ENCODE data around the gene ADAM8. TPM values are rescaled to one million over a fixed set of nuclear protein-coding genes. Genes with fewer than 3 reads are reported as not detected.

Gene ADAM8
- total and polyA plus RNA-seq, 10 of the 15 experiments (the other 5 are each of a cell fraction or from before 2014, with no cell fraction given), result 0.37 to 92.7 (median 21.7) TPM

DNA sequence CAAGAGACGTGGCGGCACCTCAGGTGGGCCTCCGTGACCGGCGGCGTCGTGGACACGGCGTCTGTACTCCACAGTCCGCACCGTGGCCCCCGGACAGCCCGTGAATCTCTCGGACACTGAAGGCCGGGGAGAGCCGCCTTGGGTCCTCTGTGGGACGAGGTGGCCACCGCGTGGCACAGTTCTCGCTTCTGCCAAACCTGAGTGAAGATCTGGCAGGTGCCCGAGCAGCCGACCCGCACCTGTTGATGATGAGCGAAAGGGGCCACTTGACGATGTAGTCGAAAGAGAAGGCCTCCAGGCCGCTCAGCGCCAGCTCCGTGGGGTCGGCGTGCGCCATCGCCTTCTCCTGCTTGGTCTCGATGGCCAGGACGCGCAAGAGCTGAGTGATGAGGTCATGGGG lies 8.5 kb upstream of the ADAM8 start (continued):
- TF ChIP-seq, protein P1, sequence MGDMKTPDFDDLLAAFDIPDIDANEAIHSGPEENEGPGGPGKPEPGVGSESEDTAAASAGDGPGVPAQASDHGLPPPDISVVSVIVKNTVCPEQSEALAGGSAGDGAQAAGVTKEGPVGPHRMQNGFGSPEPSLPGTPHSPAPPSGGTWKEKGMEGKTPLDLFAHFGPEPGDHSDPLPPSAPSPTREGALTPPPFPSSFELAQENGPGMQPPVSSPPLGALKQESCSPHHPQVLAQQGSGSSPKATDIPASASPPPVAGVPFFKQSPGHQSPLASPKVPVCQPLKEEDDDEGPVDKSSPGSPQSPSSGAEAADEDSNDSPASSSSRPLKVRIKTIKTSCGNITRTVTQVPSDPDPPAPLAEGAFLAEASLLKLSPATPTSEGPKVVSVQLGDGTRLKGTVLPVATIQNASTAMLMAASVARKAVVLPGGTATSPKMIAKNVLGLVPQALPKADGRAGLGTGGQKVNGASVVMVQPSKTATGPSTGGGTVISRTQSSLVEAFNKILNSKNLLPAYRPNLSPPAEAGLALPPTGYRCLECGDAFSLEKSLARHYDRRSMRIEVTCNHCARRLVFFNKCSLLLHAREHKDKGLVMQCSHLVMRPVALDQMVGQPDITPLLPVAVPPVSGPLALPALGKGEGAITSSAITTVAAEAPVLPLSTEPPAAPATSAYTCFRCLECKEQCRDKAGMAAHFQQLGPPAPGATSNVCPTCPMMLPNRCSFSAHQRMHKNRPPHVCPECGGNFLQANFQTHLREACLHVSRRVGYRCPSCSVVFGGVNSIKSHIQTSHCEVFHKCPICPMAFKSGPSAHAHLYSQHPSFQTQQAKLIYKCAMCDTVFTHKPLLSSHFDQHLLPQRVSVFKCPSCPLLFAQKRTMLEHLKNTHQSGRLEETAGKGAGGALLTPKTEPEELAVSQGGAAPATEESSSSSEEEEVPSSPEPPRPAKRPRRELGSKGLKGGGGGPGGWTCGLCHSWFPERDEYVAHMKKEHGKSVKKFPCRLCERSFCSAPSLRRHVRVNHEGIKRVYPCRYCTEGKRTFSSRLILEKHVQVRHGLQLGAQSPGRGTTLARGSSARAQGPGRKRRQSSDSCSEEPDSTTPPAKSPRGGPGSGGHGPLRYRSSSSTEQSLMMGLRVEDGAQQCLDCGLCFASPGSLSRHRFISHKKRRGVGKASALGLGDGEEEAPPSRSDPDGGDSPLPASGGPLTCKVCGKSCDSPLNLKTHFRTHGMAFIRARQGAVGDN (IDR thresholded peaks at IDR 0.05), result no peak
- TF ChIP-seq MYC (IDR thresholded peaks at IDR 0.05; ENCODE audit: insufficient read depth, insufficient read length, insufficient replicate concordance, low read length, severe bottlenecking) (no peak), SUPT20H (IDR thresholded peaks at IDR 0.05; ENCODE audit: borderline replicate concordance, control insufficient read depth, low read depth, low read length) (no peak), POU2F2 (IDR thresholded peaks at IDR 0.05; ENCODE audit: borderline replicate concordance, low read depth, low read length) (no peak), MTA3 (IDR thresholded peaks at IDR 0.05; ENCODE audit: borderline replicate concordance, low read length) (no peak), EED (IDR thresholded peaks at IDR 0.05; ENCODE audit: low read depth) (no peak), PAX5 (IDR thresholded peaks at IDR 0.05; ENCODE audit: borderline replicate concordance, low read depth, low read length) (no peak), NFYA (IDR thresholded peaks at IDR 0.05; ENCODE audit: borderline replicate concordance, low read depth, low read length) (no peak), ZNF207 (IDR thresholded peaks at IDR 0.05; ENCODE audit: borderline replicate concordance) (no peak)

- ChIA-PET CTCF (no interaction called here), RAD21 (ENCODE audit: unreplicated experiment) (no interaction called here), POLR2A (no interaction called here), SMC1A (ENCODE audit: uncharacterized antibody, unreplicated experiment) (no interaction called here)
- TF ChIP-seq EGR1 (IDR thresholded peaks at IDR 0.05; ENCODE audit: borderline replicate concordance in 1 of 2, low read depth in 2 of 2, low read length in 2 of 2), result no peak
- TF ChIP-seq SIX5 (IDR thresholded peaks at IDR 0.05; ENCODE audit: low read depth, low read length, severe bottlenecking), result no peak
- no peak for TF ChIP-seq ZNF384 (IDR thresholded peaks at IDR 0.05; ENCODE audit: borderline replicate concordance, low read depth, low read length)
- no peak for TF ChIP-seq FOXM1 (IDR thresholded peaks at IDR 0.05; ENCODE audit: low read depth, low read length)
- no peak for TF ChIP-seq NKRF (conservative IDR thresholded peaks at IDR 0.05)
- no peak for TF ChIP-seq NFXL1 (IDR thresholded peaks at IDR 0.05; ENCODE audit: borderline replicate concordance)
- in situ Hi-C loops (cut with MboI) (no loop called here), intact Hi-C loops (cut with micrococcal nuclease; ENCODE audit: unreplicated experiment) (no loop called here)
- H3K36me3 ChIP-seq (ENCODE audit: control insufficient read depth in 2 of 2, insufficient read depth in 2 of 2, low read length in 1 of 2), result peaks cover 8 to 23% of the 10 kb centered on the region in 2 experiments
- no peaks in the 10 kb centered on the region for H3K27me3 ChIP-seq (replicated peaks in 1 of 2; ENCODE audit: control insufficient read depth in 2 of 2, insufficient read depth in 2 of 2, low read length in 1 of 2)
- H3K79me2 ChIP-seq (ENCODE audit: control insufficient read depth, insufficient read depth, low read length), result no peaks in the 10 kb centered on the region
- no peak overlapping the region for H3K9ac ChIP-seq (ENCODE audit: control insufficient read depth, insufficient read depth, low read length)
- H3K4me3 ChIP-seq, result no peak overlapping the region
- DNase-seq (ENCODE audit: low read depth, low spot score) (no peak), FAIRE-seq (no peak), ATAC-seq (no peak)
- no peak overlapping the region for H2AFZ ChIP-seq (ENCODE audit: control insufficient read depth, low read depth, low read length)
- H3K4me1 ChIP-seq (ENCODE audit: control insufficient read depth, insufficient read depth, low read length), result peaks cover 2% of the 10 kb centered on the region
- WGBS (ENCODE audit: insufficient coverage, insufficient replicate concordance, low lambda C conversion rate, missing lambda C conversion rate), result 97% methylated on average over 24 of the region's 24 CpGs
- H3K4me2 ChIP-seq (ENCODE audit: control insufficient read depth, insufficient read depth), result no peak overlapping the region
- no peak overlapping the region for H3K27ac ChIP-seq (ENCODE audit: control insufficient read depth, insufficient read depth)
- H3K9me3 ChIP-seq (replicated peaks; ENCODE audit: control insufficient read depth, insufficient read depth, low read length), result no peaks in the 10 kb centered on the region
- BruUV-seq (replicated peaks), result no TSS peak
- H4K20me1 ChIP-seq (ENCODE audit: control insufficient read depth, insufficient read depth), result no peaks in the 10 kb centered on the region
Observed at GRCh38 chr10:133283931-133284330, 7.3 kb upstream of the ADAM8 start.
